HG03159 (cell line): Measurements from ENCODE around the gene LPAR3.

Experiments used
- ATAC-seq: cut with Tn5 transposase; IDR thresholded peaks from one replicate; pipeline ENCODE4 v1.9.1; 2021; ENCODE audit warnings: mild to moderate bottlenecking, moderate library complexity; ENCODE audit not compliant: unreplicated experiment

The LPAR3 gene

GRCh38 chr1:84780000-84780716 lies 112.8 kb downstream of the LPAR3 start:
- ATAC-seq, result no peak

- no peak for ATAC-seq
Observed at GRCh38 chr1:84776639-84777038, 116.4 kb downstream of the LPAR3 start.

- no peak for ATAC-seq
Observed at GRCh38 chr1:84775535-84775920, 117.5 kb downstream of the LPAR3 start.

- no peak for ATAC-seq
Observed at GRCh38 chr1:84774669-84775534, 118.1 kb downstream of the LPAR3 start.

- ATAC-seq, result no peak
Observed at GRCh38 chr1:84773933-84774497, 119.0 kb downstream of the LPAR3 start.

- ATAC-seq, result no peak
Observed at GRCh38 chr1:84773195-84773594, 119.8 kb downstream of the LPAR3 start.

GRCh38 chr1:84772428-84772943 lies 120.5 kb downstream of the LPAR3 start:
- ATAC-seq, result peak; percentile 74

- peak; percentile 22 for ATAC-seq
Observed at GRCh38 chr1:84771895-84772294, 121.1 kb downstream of the LPAR3 start.

GRCh38 chr1:84770481-84770880 lies 122.5 kb downstream of the LPAR3 start:
- no peak for ATAC-seq

GRCh38 chr1:84769636-84770035 lies 123.4 kb downstream of the LPAR3 start:
- ATAC-seq, result no peak

- ATAC-seq, result no peak
Observed at GRCh38 chr1:84768634-84769033, 124.4 kb downstream of the LPAR3 start.

- ATAC-seq, result no peak
Observed at GRCh38 chr1:84763912-84764680, 128.9 kb downstream of the LPAR3 start.

- no peak for ATAC-seq
Observed at GRCh38 chr1:84762664-84763063, 130.3 kb downstream of the LPAR3 start.
